Prostate gland (tissue), 2 donors: ENCODE measurements around the gene RMP24.

Experiments used
- CTCF ChIP-seq, 4 experiments: fragments of 200-600 bp in 2 of 4; fragments of 450-650 bp in 2 of 4; sonication (generic) in 2 of 4; IDR thresholded peaks; 1 replicate in 3 of 4; 2 replicates in 1 of 4; pipeline ENCODE4 v1.5.1; 2016 to 2019; ENCODE audit warnings: antibody characterized with exemption in 4 of 4, mild to moderate bottlenecking in 2 of 4, moderate library complexity in 2 of 4
- POLR2AphosphoS5 ChIP-seq: sonication (generic); formaldehyde crosslinking; IDR thresholded peaks from one replicate; pipeline ENCODE4 v1.6.1; 2017; ENCODE audit warnings: antibody characterized with exemption

GRCh38 chr18:35950628-35950982 lies 21.9 kb upstream of the RMP24 start:
- no peak for TF ChIP-seq POLR2AphosphoS5
- no peak for TF ChIP-seq CTCF (IDR thresholded peaks at IDR 0.05)
